Neuronal stem cell (in vitro differentiated cells): ENCODE results near the gene SNX4.

Experiments
- DNase-seq: peaks from one replicate; pipeline ENCODE4 v3.0.0-alpha.2; 2013; ENCODE audit warnings: low spot score
- H2AFZ ChIP-seq: one replicate; pipeline ENCODE4 v1.6.1; 2013; ENCODE audit warnings: mild to moderate bottlenecking, low read length, inconsistent platforms
- H2AK5ac ChIP-seq: 2 replicates; pipeline ENCODE4 v1.6.1; 2013; ENCODE audit warnings: low read depth, mild to moderate bottlenecking, inconsistent platforms, low read length, moderate library complexity, mixed read lengths
- H2BK120ac ChIP-seq: 2 replicates; pipeline ENCODE4 v1.6.1; 2013; ENCODE audit warnings: low read depth, mild to moderate bottlenecking, inconsistent platforms, low read length, moderate library complexity, mixed read lengths
- H2BK12ac ChIP-seq: one replicate; pipeline ENCODE4 v1.6.1; 2013; ENCODE audit warnings: low read length, inconsistent platforms
- H2BK15ac ChIP-seq: 2 replicates; pipeline ENCODE4 v1.6.1; 2013; ENCODE audit warnings: mild to moderate bottlenecking, low read length, inconsistent platforms, mixed read lengths
- H2BK5ac ChIP-seq: one replicate; pipeline ENCODE4 v1.6.1; 2013; ENCODE audit warnings: inconsistent platforms, mild to moderate bottlenecking, low read length, moderate library complexity
- H3K14ac ChIP-seq: one replicate; pipeline ENCODE4 v1.6.1; 2013; ENCODE audit warnings: low read length, inconsistent platforms
- H3K18ac ChIP-seq: 2 replicates; pipeline ENCODE4 v1.6.1; 2013; ENCODE audit warnings: low read length, inconsistent platforms
- H3K23ac ChIP-seq: 2 replicates; pipeline ENCODE4 v1.6.1; 2013; ENCODE audit warnings: low read depth, mild to moderate bottlenecking, mixed read lengths, low read length, inconsistent platforms; ENCODE audit not compliant: poor library complexity
- H3K27ac ChIP-seq: replicated peaks from 3 replicates; pipeline ENCODE4 v1.5.1; 2013; ENCODE audit warnings: low read length, inconsistent platforms
- H3K27me3 ChIP-seq, 3 experiments: 2 replicates each; pipeline ENCODE4 v1.6.1; 2013; ENCODE audit warnings: low read length in 3 of 3, mild to moderate bottlenecking in 2 of 3, inconsistent platforms in 1 of 3, low read depth in 1 of 3, mixed read lengths in 1 of 3, moderate library complexity in 1 of 3; ENCODE audit not compliant: control insufficient read depth in 3 of 3, insufficient read depth in 3 of 3
- H3K36me3 ChIP-seq, 2 donors: replicated peaks in 1 of 2; 2 replicates each; pipeline ENCODE4 v1.6.1; 2013; ENCODE audit warnings: low read length in 2 of 2; ENCODE audit not compliant: control insufficient read depth in 2 of 2, insufficient read depth in 2 of 2
- H3K4ac ChIP-seq: 2 replicates; pipeline ENCODE4 v1.6.1; 2013; ENCODE audit warnings: inconsistent platforms, mild to moderate bottlenecking, low read length, moderate library complexity
- H3K4me1 ChIP-seq, 2 donors: 1 replicate in 1 of 2; 2 replicates in 1 of 2; pipeline ENCODE4 v1.6.1; 2013; ENCODE audit warnings: low read length in 2 of 2, low read depth in 1 of 2; ENCODE audit not compliant: control insufficient read depth in 2 of 2, insufficient read depth in 1 of 2
- H3K4me2 ChIP-seq: one replicate; pipeline ENCODE4 v1.6.1; 2013; ENCODE audit warnings: mild to moderate bottlenecking, low read length, inconsistent platforms; ENCODE audit not compliant: insufficient read depth, poor library complexity, severe bottlenecking
- H3K4me3 ChIP-seq, 2 donors: 2 replicates each; pipeline ENCODE4 v1.5.1; 2013; ENCODE audit warnings: low read length in 2 of 2, mild to moderate bottlenecking in 2 of 2, inconsistent platforms in 1 of 2, moderate library complexity in 1 of 2
- H3K79me1 ChIP-seq: one replicate; pipeline ENCODE4 v1.6.1; 2013; ENCODE audit warnings: low read depth, mild to moderate bottlenecking, inconsistent platforms, low read length, moderate library complexity
- H3K9ac ChIP-seq: one replicate; pipeline ENCODE4 v1.6.1; 2013; ENCODE audit warnings: mild to moderate bottlenecking, low read depth, low read length, inconsistent platforms; ENCODE audit not compliant: poor library complexity
- H3K9me3 ChIP-seq, 2 donors: replicated peaks in 1 of 2; 2 replicates each; pipeline versions ENCODE3 to v1.6.1; 2013; ENCODE audit warnings: low read length in 2 of 2, mild to moderate bottlenecking in 2 of 2, inconsistent platforms in 1 of 2, low read depth in 1 of 2, mixed read lengths in 1 of 2, moderate library complexity in 1 of 2; ENCODE audit not compliant: control insufficient read depth in 2 of 2, insufficient read depth in 1 of 2
- H4K8ac ChIP-seq: one replicate; pipeline ENCODE4 v1.6.1; 2013; ENCODE audit warnings: low read depth, mild to moderate bottlenecking, inconsistent platforms, low read length, moderate library complexity
- H4K91ac ChIP-seq: one replicate; pipeline ENCODE4 v1.6.1; 2013; ENCODE audit warnings: low read length, low read depth, mild to moderate bottlenecking, inconsistent platforms; ENCODE audit not compliant: poor library complexity
- WGBS, 2 donors: extraction: QIAGEN DNeasy Blood & Tissue Kit; methylation state at CpG; one replicate each; pipeline ENCODE4 v1.1.7; 2013; ENCODE audit warnings: missing lambda C conversion rate in 2 of 2, mixed read lengths in 1 of 2; ENCODE audit not compliant: insufficient read length in 2 of 2, insufficient replicate concordance in 1 of 2; ENCODE audit errors: extremely low coverage in 2 of 2; 5-methylcytosine and 5-hydroxymethylcytosine counted together

SNX4 gene

DNA sequence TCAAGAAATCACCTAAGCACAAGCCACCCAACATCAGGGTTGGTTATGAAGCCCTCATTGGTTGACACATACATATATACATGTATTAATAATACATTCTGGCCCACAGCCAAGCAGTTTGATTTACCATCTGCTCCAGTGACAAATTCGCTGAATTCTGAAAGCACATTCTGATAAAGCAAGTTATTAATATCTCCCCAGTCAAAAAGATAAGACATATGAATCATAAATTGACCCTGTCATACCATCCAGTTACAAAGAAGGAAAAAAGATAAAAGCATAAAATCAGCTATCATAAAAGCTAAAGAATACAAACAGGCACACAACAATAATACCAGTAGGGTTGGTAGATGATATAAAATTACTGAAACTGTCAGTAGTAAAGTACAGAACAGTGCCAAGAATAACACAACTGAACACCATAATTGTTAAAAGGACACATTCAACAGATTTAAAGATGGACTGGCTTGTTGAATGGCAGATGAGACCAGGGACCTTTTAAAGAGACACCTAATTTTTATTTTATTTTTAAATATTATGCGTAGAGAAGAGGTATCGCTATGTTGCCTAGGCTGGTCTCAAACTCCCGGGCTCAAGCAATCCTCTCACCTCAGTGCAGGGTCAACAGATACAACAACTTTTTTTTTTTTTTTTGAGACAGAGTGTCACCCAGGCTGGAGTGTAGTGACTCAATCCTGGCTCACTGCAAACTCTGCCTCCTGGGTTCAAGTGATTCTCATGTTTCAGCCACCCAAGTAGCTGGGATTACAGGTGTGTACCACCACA lies 7.7 kb downstream of the SNX4 start:
- H2BK120ac ChIP-seq: no peak overlapping the region
- WGBS, 2 donors: no CpG with 5 or more reads among the region's 4 CpGs
- no peak overlapping the region for H3K9ac ChIP-seq
- H3K36me3 ChIP-seq: peaks cover 9 to 78% of the 10 kb centered on the region in 2 donors
- no peaks in the 10 kb centered on the region for H3K4me1 ChIP-seq
- H3K79me1 ChIP-seq: peaks cover 2% of the 10 kb centered on the region
- H4K8ac ChIP-seq: no peak overlapping the region
- no peak overlapping the region for H2AFZ ChIP-seq
- no peak for DNase-seq
- peaks cover 0 to 46% of the 10 kb centered on the region in 2 donors for H3K9me3 ChIP-seq
- H2BK12ac ChIP-seq: no peak overlapping the region
- no peak overlapping the region for H3K4ac ChIP-seq
- H4K91ac ChIP-seq: no peak overlapping the region
- H2AK5ac ChIP-seq: no peak overlapping the region
- no peak overlapping the region for H3K27ac ChIP-seq
- H3K14ac ChIP-seq: no peak overlapping the region
- no peaks in the 10 kb centered on the region for H3K27me3 ChIP-seq
- no peak overlapping the region for H2BK5ac ChIP-seq
- no peak overlapping the region for H2BK15ac ChIP-seq
- H3K18ac ChIP-seq: no peak overlapping the region
- no peak overlapping the region for H3K4me3 ChIP-seq
- no peak overlapping the region for H3K23ac ChIP-seq
- H3K4me2 ChIP-seq: no peak overlapping the region

DNA sequence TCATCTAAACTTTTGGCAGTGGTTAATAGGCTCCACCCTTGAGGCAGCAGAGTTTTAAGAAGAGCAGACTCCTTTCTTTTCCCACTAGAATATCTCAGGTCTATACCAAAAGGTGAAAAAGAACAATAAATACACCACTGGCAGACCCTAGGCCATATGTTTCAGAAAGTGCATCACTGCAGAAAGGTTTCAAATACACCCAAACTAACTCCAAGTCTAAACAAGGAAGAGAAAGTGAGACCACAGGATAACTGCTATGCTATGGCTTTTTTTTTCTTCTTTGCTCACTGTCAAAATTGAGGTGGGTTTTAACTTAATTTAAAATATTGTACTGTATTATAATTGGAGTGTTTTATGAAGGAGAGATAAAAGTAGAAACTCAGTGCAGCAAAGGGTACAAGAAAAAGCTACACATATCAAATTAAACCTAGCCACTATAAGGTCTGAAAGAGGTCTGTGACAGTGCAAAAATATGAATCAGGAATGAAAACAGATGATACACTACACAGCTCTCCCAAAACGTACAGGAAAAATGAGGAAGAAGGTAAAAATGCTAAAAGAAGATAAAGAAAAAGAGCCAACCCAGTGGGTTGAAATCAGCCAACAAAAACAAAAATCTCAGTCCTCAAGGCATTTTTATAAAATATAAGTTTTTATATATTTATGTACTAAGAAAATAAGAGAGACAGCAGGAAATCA lies 8.4 kb downstream of the SNX4 start:
- H2AK5ac ChIP-seq: no peak overlapping the region
- no peaks in the 10 kb centered on the region for H3K4me1 ChIP-seq
- no peak overlapping the region for H3K27ac ChIP-seq
- no peak overlapping the region for H2BK15ac ChIP-seq
- no peak overlapping the region for H3K9ac ChIP-seq
- H3K14ac ChIP-seq: no peak overlapping the region
- H3K79me1 ChIP-seq: peaks cover 2% of the 10 kb centered on the region
- no peak overlapping the region for H3K4me2 ChIP-seq
- H3K23ac ChIP-seq: no peak overlapping the region
- no peak overlapping the region for H4K8ac ChIP-seq
- no CpG with 5 or more reads among the region's 1 CpG for WGBS, 2 donors
- H3K4ac ChIP-seq: no peak overlapping the region
- no peak for DNase-seq
- no peaks in the 10 kb centered on the region for H3K27me3 ChIP-seq
- no peak overlapping the region for H3K4me3 ChIP-seq
- no peak overlapping the region for H3K18ac ChIP-seq
- peaks cover 0 to 52% of the 10 kb centered on the region in 2 donors for H3K9me3 ChIP-seq
- H2AFZ ChIP-seq: no peak overlapping the region
- H2BK120ac ChIP-seq: no peak overlapping the region
- no peak overlapping the region for H2BK12ac ChIP-seq
- peaks cover 7 to 78% of the 10 kb centered on the region in 2 donors for H3K36me3 ChIP-seq
- H4K91ac ChIP-seq: no peak overlapping the region
- no peak overlapping the region for H2BK5ac ChIP-seq

DNA sequence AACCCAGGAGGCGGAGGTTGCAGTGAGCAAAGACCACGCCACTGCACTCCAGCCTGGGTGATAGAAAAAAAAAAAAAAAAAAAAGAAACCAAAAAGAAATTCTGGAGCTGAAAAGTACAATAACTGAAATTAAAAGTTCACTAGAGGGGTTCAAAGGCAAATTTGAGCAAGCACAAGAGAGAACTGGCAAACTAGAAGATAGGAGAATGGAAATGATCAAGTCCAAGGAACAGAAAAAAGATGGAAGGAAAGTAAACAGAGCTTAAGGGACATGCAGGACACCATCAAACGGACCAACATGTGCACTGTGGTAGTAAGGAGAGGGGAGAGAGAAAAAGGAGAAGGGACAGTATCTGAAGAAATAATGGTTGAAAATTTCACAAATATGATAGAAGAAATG lies 12.9 kb downstream of the SNX4 start:
- no peak overlapping the region for H3K23ac ChIP-seq
- H3K4me2 ChIP-seq: no peak overlapping the region
- H3K27ac ChIP-seq: no peak overlapping the region
- no peak overlapping the region for H2BK120ac ChIP-seq
- no peak overlapping the region for H2AFZ ChIP-seq
- H4K8ac ChIP-seq: no peak overlapping the region
- H3K27me3 ChIP-seq: no peaks in the 10 kb centered on the region
- DNase-seq: no peak
- no peaks in the 10 kb centered on the region for H3K4me1 ChIP-seq
- H2AK5ac ChIP-seq: no peak overlapping the region
- peaks cover 0 to 46% of the 10 kb centered on the region in 2 donors for H3K9me3 ChIP-seq
- no peak overlapping the region for H4K91ac ChIP-seq
- no peak overlapping the region for H2BK5ac ChIP-seq
- H2BK15ac ChIP-seq: no peak overlapping the region
- H3K4ac ChIP-seq: no peak overlapping the region
- H3K14ac ChIP-seq: no peak overlapping the region
- H3K4me3 ChIP-seq: no peak overlapping the region
- peaks cover 2% of the 10 kb centered on the region for H3K79me1 ChIP-seq
- H3K18ac ChIP-seq: no peak overlapping the region
- no peak overlapping the region for H3K9ac ChIP-seq
- H2BK12ac ChIP-seq: no peak overlapping the region
- no CpG with 5 or more reads among the region's 3 CpGs for WGBS, 2 donors
- peaks cover 5 to 80% of the 10 kb centered on the region in 2 donors for H3K36me3 ChIP-seq

DNA sequence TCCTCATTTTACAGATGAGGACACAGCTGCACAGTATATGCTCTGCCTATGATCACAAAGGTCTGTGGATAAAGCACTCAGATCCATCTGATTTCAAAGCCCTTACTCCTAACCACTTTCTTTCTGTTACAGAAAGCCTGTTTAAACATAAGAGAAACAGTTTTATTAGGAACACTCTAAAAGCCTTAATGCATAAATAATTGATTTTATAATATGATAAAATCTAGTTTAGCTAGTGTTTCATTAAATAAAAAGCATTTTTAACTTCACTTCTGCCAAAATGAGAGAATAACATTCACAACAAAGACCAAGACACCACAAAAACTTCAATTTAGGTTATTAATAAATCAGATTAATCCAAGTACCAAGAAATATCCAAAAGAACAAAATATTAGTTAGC lies 21.4 kb downstream of the SNX4 start:
- Histone ChIP-seq H3K14ac (no peak overlapping the region), H3K36me3 (peaks cover 11 to 92% of the 10 kb centered on the region in 2 donors), H3K18ac (no peak overlapping the region)

More for the DNA sequence above, 21.4 kb downstream of the SNX4 start:
- no peak overlapping the region for H2AK5ac ChIP-seq
- no peaks in the 10 kb centered on the region for H3K27me3 ChIP-seq
- H4K8ac ChIP-seq: no peak overlapping the region
- no peak overlapping the region for H2BK120ac ChIP-seq
- no peak for DNase-seq
- H2AFZ ChIP-seq: no peak overlapping the region
- no peak overlapping the region for H3K27ac ChIP-seq
- no peaks in the 10 kb centered on the region for H3K79me1 ChIP-seq
- no peak overlapping the region for H2BK12ac ChIP-seq
- no peak overlapping the region for H2BK15ac ChIP-seq
- no peak overlapping the region for H2BK5ac ChIP-seq
- no peak overlapping the region for H3K9ac ChIP-seq
- no peak overlapping the region for H3K4me2 ChIP-seq
- no peak overlapping the region for H3K4ac ChIP-seq
- H3K9me3 ChIP-seq: no peaks in the 10 kb centered on the region
- H3K4me3 ChIP-seq: no peak overlapping the region
- no peak overlapping the region for H4K91ac ChIP-seq
- no peak overlapping the region for H3K23ac ChIP-seq
- H3K4me1 ChIP-seq: no peaks in the 10 kb centered on the region
